Astrocyte of the cerebellum (primary cell): Measurements from ENCODE around the gene ULK2.

Experiments
- DNase-seq: peaks from one replicate; pipeline ENCODE4 v3.0.0-alpha.2; 2011; ENCODE audit warnings: low read depth
- H3K4me3 ChIP-seq: 2 replicates; pipeline ENCODE4 v1.5.1; 2011; ENCODE audit warnings: mild to moderate bottlenecking, low read depth, low read length, moderate library complexity
- CTCF ChIP-seq: IDR thresholded peaks from 2 replicates; pipeline ENCODE4 v1.5.1; 2012; ENCODE audit warnings: low read length, low read depth, moderate library complexity, mild to moderate bottlenecking; ENCODE audit errors: missing control alignments
- in situ Hi-C: cut with HindIII; loops from 2 replicates; pipeline ENCODE4 v1.10.0; 2017; ENCODE audit warnings: low sequenced_read_pairs

ULK2 gene

GRCh38 chr17:19787733-19788357 is 79.9 kb downstream of the ULK2 start:
- TF ChIP-seq CTCF = no peak
- DNase-seq = no peak
- in situ Hi-C loops = no loop called here
- H3K4me3 ChIP-seq = no peak overlapping the region

- H3K4me3 ChIP-seq = no peak overlapping the region
- TF ChIP-seq CTCF = peak; percentile 14
- in situ Hi-C loops = no loop called here
- DNase-seq = no peak
Measured at GRCh38 chr17:19785854-19786253, 81.9 kb downstream of the ULK2 start.

- TF ChIP-seq CTCF = no peak
- no peak for DNase-seq
- in situ Hi-C loops = no loop called here
- no peak overlapping the region for H3K4me3 ChIP-seq
Measured at GRCh38 chr17:19781488-19782458, 86.0 kb downstream of the ULK2 start.

GRCh38 chr17:19780846-19781245 is 86.9 kb downstream of the ULK2 start:
- no peak for DNase-seq
- in situ Hi-C loops = no loop called here
- no peak for TF ChIP-seq CTCF
- no peak overlapping the region for H3K4me3 ChIP-seq

- TF ChIP-seq CTCF = no peak
- in situ Hi-C loops = no loop called here
- no peak overlapping the region for H3K4me3 ChIP-seq
- DNase-seq = no peak
Measured at GRCh38 chr17:19773534-19773933, 94.2 kb downstream of the ULK2 start.

- TF ChIP-seq CTCF = no peak
- DNase-seq = no peak
- no peak overlapping the region for H3K4me3 ChIP-seq
- in situ Hi-C loops = no loop called here
Measured at GRCh38 chr17:19771971-19772630, 95.6 kb downstream of the ULK2 start.
